ENCODE data around the gene WDFY2. TPM values are rescaled to one million over a fixed set of nuclear protein-coding genes. Genes with fewer than 3 reads are reported as not detected.
A peak's percentile ranks its signal among the peaks of the same experiment; 100 is the strongest.

The WDFY2 gene
- total RNA-seq, 1 experiment from 2014 or later: 25.7 TPM

- Mint-ChIP-seq H3K27ac (no peak overlapping the region), H3K27me3 (ENCODE audit: low read depth) (no peaks in the 10 kb centered on the region), H3K9me3 (no peaks in the 10 kb centered on the region), H3K36me3 (no peaks in the 10 kb centered on the region), H3K4me3 (no peak overlapping the region), H3K4me1 (peaks cover 45% of the 10 kb centered on the region)
- TF ChIP-seq ZNF423 (CRISPR knock-in tag; IDR thresholded peaks at IDR 0.05) (peak; percentile 56; the same call in 1 of the 2 replicates), OVOL2 (CRISPR knock-in tag; IDR thresholded peaks at IDR 0.05; ENCODE audit: borderline replicate concordance) (no peak), ELF4 (CRISPR knock-in tag; IDR thresholded peaks at IDR 0.05; ENCODE audit: low read depth) (no peak), ATF3 (CRISPR knock-in tag; conservative IDR thresholded peaks at IDR 0.05) (no peak), TCF7 (CRISPR knock-in tag; IDR thresholded peaks at IDR 0.05; ENCODE audit: low read depth) (no peak)
- TF ChIP-seq, protein P1, sequence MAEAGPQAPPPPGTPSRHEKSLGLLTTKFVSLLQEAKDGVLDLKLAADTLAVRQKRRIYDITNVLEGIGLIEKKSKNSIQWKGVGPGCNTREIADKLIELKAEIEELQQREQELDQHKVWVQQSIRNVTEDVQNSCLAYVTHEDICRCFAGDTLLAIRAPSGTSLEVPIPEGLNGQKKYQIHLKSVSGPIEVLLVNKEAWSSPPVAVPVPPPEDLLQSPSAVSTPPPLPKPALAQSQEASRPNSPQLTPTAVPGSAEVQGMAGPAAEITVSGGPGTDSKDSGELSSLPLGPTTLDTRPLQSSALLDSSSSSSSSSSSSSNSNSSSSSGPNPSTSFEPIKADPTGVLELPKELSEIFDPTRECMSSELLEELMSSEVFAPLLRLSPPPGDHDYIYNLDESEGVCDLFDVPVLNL (CRISPR knock-in tag; IDR thresholded peaks at IDR 0.05; ENCODE audit: borderline replicate concordance, low read depth): no peak
- TF ChIP-seq, protein P2, sequence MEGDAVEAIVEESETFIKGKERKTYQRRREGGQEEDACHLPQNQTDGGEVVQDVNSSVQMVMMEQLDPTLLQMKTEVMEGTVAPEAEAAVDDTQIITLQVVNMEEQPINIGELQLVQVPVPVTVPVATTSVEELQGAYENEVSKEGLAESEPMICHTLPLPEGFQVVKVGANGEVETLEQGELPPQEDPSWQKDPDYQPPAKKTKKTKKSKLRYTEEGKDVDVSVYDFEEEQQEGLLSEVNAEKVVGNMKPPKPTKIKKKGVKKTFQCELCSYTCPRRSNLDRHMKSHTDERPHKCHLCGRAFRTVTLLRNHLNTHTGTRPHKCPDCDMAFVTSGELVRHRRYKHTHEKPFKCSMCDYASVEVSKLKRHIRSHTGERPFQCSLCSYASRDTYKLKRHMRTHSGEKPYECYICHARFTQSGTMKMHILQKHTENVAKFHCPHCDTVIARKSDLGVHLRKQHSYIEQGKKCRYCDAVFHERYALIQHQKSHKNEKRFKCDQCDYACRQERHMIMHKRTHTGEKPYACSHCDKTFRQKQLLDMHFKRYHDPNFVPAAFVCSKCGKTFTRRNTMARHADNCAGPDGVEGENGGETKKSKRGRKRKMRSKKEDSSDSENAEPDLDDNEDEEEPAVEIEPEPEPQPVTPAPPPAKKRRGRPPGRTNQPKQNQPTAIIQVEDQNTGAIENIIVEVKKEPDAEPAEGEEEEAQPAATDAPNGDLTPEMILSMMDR (IDR thresholded peaks at IDR 0.05): 0 out of 2 replicates have a peak, but pooled peaks have one; percentile 33
- ChIA-PET POLR2A (interaction anchor here (0.6 to 1.5 kb wide), 5 partner anchors 12 to 624 kb away, joined by 3 to 6 read pairs (median 3); partner anchors contain the start of gene INTS6), CTCF (interaction anchor here (0.5 to 3.4 kb wide), 73 partner anchors 9 to 905 kb away, joined by 3 to 65 read pairs (median 4); partner anchors contain the start of genes INTS6 and TMEM272)
- DNase-seq (ENCODE audit: low spot score) (peak; percentile 66), ATAC-seq (peak; percentile 84)
Measured at GRCh38 chr13:51797664-51798488, 213.6 kb downstream of the WDFY2 start.

DNA sequence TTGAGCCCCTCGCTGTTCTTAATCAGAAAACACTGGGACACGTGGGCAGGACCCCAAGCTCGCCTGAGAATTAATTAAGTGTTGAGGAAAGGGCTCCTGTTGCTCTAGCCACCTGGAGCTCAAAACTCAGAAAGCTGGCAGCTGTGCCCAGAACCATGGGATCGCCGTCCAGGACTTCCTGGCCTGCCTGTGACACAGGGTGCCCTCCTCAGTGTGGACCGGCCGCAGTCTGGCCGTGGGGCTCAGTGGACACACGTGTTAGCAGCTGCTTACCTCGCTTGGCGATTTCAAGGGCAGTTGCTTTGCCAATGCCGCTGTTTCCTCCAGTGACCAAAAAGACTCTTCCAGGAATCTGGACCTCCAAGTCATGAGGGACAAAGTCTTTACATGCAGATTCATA is 215.0 kb downstream of the WDFY2 start:
- no peak for DNase-seq (ENCODE audit: low spot score)
- Mint-ChIP-seq H3K9me3 (no peaks in the 10 kb centered on the region), H3K27ac (no peak overlapping the region), H3K4me3 (no peak overlapping the region), H3K4me1 (peaks cover 52% of the 10 kb centered on the region), H3K27me3 (ENCODE audit: low read depth) (peaks cover 4% of the 10 kb centered on the region; the same call in 1 of the 2 replicates), H3K36me3 (no peaks in the 10 kb centered on the region)
- ChIA-PET POLR2A (no interaction called here), CTCF (interaction anchor here (0.6 to 3.4 kb wide), 6 partner anchors 16 to 674 kb away, joined by 3 to 65 read pairs (median 15); no protein-coding TSS in a partner anchor)
- ATAC-seq: no peak
- TF ChIP-seq, protein P3, sequence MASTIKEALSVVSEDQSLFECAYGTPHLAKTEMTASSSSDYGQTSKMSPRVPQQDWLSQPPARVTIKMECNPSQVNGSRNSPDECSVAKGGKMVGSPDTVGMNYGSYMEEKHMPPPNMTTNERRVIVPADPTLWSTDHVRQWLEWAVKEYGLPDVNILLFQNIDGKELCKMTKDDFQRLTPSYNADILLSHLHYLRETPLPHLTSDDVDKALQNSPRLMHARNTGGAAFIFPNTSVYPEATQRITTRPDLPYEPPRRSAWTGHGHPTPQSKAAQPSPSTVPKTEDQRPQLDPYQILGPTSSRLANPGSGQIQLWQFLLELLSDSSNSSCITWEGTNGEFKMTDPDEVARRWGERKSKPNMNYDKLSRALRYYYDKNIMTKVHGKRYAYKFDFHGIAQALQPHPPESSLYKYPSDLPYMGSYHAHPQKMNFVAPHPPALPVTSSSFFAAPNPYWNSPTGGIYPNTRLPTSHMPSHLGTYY (CRISPR knock-in tag; IDR thresholded peaks at IDR 0.05): no peak
- TF ChIP-seq ZNF671 (CRISPR knock-in tag; IDR thresholded peaks at IDR 0.05): no peak
- TF ChIP-seq ZBTB21 (CRISPR knock-in tag; IDR thresholded peaks at IDR 0.05; ENCODE audit: borderline replicate concordance): no peak
- TF ChIP-seq SMAD4 (CRISPR knock-in tag; IDR thresholded peaks at IDR 0.05): no peak
- no peak for TF ChIP-seq SP1 (CRISPR knock-in tag; conservative IDR thresholded peaks at IDR 0.05)
- TF ChIP-seq ZNF219 (CRISPR knock-in tag; IDR thresholded peaks at IDR 0.05; ENCODE audit: borderline replicate concordance): no peak
- no peak for TF ChIP-seq HMGXB4 (CRISPR knock-in tag; IDR thresholded peaks at IDR 0.05)
- TF ChIP-seq PRRX2 (CRISPR knock-in tag; IDR thresholded peaks at IDR 0.05): no peak
- TF ChIP-seq, protein P4, sequence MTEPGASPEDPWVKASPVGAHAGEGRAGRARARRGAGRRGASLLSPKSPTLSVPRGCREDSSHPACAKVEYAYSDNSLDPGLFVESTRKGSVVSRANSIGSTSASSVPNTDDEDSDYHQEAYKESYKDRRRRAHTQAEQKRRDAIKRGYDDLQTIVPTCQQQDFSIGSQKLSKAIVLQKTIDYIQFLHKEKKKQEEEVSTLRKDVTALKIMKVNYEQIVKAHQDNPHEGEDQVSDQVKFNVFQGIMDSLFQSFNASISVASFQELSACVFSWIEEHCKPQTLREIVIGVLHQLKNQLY (CRISPR knock-in tag; IDR thresholded peaks at IDR 0.05): no peak
- TF ChIP-seq OVOL2 (CRISPR knock-in tag; IDR thresholded peaks at IDR 0.05; ENCODE audit: borderline replicate concordance): no peak
- TF ChIP-seq EMX1 (CRISPR knock-in tag; IDR thresholded peaks at IDR 0.05): no peak
- TF ChIP-seq NR2C2 (CRISPR knock-in tag; IDR thresholded peaks at IDR 0.05): no peak
- TF ChIP-seq, protein P5, sequence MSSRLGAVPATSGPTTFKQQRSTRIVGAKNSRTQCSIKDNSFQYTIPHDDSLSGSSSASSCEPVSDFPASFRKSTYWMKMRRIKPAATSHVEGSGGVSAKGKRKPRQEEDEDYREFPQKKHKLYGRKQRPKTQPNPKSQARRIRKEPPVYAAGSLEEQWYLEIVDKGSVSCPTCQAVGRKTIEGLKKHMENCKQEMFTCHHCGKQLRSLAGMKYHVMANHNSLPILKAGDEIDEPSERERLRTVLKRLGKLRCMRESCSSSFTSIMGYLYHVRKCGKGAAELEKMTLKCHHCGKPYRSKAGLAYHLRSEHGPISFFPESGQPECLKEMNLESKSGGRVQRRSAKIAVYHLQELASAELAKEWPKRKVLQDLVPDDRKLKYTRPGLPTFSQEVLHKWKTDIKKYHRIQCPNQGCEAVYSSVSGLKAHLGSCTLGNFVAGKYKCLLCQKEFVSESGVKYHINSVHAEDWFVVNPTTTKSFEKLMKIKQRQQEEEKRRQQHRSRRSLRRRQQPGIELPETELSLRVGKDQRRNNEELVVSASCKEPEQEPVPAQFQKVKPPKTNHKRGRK (CRISPR knock-in tag; IDR thresholded peaks at IDR 0.05; ENCODE audit: borderline replicate concordance): no peak
- TF ChIP-seq, protein P6, sequence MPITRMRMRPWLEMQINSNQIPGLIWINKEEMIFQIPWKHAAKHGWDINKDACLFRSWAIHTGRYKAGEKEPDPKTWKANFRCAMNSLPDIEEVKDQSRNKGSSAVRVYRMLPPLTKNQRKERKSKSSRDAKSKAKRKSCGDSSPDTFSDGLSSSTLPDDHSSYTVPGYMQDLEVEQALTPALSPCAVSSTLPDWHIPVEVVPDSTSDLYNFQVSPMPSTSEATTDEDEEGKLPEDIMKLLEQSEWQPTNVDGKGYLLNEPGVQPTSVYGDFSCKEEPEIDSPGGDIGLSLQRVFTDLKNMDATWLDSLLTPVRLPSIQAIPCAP (CRISPR knock-in tag; IDR thresholded peaks at IDR 0.05): no peak
- TF ChIP-seq, protein P7, sequence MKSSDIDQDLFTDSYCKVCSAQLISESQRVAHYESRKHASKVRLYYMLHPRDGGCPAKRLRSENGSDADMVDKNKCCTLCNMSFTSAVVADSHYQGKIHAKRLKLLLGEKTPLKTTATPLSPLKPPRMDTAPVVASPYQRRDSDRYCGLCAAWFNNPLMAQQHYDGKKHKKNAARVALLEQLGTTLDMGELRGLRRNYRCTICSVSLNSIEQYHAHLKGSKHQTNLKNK (CRISPR knock-in tag; IDR thresholded peaks at IDR 0.05): no peak
- TF ChIP-seq PREB (CRISPR knock-in tag; IDR thresholded peaks at IDR 0.05; ENCODE audit: borderline replicate concordance): no peak

Data from WTC11 (cell line).